ENCODE results near the gene NDUFB3.

DNA sequence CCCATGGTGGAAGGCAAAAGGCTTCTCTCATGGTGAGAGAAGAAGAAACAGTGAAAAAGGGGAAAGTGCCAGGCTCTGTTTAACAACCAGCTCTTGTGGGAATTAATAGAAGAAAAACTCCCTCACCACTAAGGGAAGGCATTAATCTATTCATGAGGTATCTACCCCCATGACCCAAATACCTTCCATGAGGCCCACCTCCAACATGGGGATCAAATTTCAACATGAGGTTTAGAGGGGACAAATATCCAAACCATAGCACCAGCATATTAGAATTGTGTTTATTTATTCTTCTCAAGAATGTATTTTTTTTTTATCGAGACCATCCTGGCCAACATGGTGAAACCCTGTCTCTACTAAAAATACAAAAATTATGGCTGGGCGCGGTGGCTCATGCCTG lies 39.3 kb downstream of the NDUFB3 start:
- TF ChIP-seq GATA2 (IDR thresholded peaks at IDR 0.05; ENCODE audit: low read depth, low read length) (no peak), GATA3 (IDR thresholded peaks at IDR 0.05; ENCODE audit: low read depth, low read length) (no peak)
